NK-92 (cell line): ENCODE data around the gene RANBP10.

Source experiments
- DNase-seq: peaks from one replicate; lab custom pipeline; 2025; ENCODE audit not compliant: unreplicated experiment; lab: John Stamatoyannopoulos, UW

Gene RANBP10

GRCh38 chr16:67828651-67829050, 22.3 kb upstream of the RANBP10 start:
- no peak for DNase-seq

DNA sequence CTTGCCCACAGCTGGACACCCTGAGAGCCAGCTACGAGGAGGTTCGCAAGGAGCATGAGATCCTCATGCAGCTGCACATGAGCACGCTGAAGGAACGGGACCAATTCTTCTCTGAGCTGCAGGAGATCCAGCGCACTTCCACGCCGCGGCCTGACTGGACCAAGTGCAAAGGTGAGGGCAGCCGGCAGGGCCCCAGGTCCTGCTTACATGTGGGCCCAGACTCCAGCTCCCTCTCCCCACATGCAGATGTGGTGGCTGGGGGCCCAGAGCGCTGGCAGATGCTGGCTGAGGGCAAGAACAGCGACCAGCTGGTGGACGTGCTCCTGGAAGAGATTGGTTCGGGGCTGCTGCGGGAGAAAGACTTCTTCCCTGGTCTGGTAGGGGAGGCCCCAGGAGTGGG, 19.5 kb upstream of the RANBP10 start:
- no peak for DNase-seq

GRCh38 chr16:67825119-67825518, 18.8 kb upstream of the RANBP10 start:
- DNase-seq, result no peak

GRCh38 chr16:67822511-67822910, 16.2 kb upstream of the RANBP10 start:
- DNase-seq, result no peak

- no peak for DNase-seq
Observed at GRCh38 chr16:67820608-67821259, 14.4 kb upstream of the RANBP10 start.

- DNase-seq, result no peak
Observed at GRCh38 chr16:67814567-67814966, 8.2 kb upstream of the RANBP10 start.

GRCh38 chr16:67811899-67812298, 5.5 kb upstream of the RANBP10 start:
- no peak for DNase-seq

DNA sequence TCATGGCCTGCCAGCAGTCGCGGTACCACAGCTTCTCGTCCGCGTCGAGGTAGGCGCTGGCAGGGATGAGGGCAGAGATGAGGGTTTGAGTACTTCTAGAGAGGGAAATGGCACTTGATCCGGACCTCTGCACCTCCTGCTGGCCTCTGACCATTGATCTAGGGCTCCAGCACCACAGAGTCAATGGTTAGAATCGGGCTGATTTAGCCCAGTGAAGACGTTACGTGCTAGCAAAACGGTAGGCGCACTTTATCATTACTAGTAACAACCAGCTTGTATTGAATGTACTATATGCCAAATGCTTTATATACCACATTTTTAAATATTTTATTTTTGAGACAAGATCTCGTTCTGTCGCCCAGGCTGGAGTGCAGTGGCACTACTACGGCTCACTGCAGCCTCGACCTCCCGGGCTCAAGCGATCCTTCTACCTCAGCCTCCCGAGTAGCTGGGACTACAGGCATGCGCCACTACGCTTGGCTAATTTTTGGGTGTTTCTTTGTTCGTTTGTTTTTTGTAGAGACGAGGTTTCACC, 855 bp upstream of the RANBP10 start:
- no peak for DNase-seq

DNA sequence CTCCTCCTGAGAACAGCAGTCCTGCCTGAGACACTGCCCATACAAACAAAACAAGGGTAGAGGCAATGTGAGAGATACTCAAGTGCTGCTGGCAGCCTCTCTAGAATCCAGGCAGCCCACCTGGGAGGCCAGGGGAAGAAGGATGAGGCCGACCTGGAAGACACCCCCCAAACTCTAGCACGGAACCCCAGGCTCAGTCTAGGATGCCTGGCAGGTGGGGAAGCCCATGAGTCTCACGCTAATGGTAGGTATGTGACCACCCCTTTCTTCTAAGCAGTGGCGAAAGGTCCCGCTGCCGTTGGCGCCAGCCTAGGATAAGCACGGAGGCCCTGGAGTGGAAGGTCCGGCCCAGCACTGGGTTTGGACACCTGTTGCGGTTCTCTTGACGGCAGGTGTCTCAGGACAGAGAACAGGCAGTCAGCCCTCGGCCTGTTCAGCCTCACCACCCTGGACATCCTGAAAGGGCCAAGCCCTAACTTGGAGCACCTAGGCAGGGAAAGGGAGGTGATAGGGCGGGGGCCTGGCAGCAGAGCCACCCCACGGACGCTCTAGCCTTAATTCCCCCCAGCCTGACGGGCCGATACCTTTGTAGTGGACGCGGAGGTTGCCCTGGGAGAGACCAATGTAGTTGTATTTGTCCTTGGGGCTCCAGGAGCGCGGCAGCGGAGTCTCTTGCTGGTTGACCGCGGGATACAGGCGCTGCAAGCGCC, 487 bp downstream of the RANBP10 start:
- no peak for DNase-seq

- no peak for DNase-seq
Observed at GRCh38 chr16:67804853-67805542, 1.4 kb downstream of the RANBP10 start.

DNA sequence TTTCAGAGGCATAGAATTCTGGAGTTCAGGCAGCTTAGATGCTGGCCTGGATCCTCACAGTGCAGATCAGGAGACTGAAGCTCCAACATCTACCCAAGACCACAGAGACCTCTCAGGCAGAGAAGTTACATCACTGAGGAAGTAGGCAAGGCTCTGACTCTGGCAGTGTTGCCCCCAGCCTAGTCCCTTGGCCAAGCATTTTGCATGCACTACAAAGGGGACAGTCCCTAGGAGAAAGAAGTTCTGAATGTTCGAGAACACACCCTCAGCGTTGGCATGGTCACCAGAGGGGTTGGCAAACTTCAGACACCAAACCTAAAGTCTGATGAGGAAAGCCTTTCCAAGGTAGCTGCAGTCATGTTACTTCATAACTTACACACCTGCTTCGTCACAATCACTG, 2.5 kb downstream of the RANBP10 start:
- DNase-seq, result no peak

- no peak for DNase-seq
Observed at GRCh38 chr16:67801883-67802282, 4.5 kb downstream of the RANBP10 start.

DNA sequence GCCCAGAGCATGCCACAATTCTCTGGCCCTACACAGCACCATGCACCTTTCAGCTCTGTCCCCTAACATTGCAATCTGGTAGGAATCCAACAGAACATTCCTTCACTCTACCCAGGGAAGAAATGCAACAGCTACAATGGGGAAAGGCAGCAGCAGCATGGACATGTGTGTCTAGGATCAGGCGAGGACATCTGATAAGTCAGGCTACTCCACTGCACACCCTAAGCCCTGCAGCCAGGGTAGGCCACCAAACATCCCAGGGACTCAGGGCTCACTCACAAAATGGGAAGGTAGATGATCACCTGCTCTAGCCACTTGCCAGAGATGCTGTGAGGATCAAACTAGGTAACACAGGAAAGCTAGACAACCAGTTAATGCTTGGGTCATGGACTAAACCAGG, 5.1 kb downstream of the RANBP10 start:
- no peak for DNase-seq

DNA sequence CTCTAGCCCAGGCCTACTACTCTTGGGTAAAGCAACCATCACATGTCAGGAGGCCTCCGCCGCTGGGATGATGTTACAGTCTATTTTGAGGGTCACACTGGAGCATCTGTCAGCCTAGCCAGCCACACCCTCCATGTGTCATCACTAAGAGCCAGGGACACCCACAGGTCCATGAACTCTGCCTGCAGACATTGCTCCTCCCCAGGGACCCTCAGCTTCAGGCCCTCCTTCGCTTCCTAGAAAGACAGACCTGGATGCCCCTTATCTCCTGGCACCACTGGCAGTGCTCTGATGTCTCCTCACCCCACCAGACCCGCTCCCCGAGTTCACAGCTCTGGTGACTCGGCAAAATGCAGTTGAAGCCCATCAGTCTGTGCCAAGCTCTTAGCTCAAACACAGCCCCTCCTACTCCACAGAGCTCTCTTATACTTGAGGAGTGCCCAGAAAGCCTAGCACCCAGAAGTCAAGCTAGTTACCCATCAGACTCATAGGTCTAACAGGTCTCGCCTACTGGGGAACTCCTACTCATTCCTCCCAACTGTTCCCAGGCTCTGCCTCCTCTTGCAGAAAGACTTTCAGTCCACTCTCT, 5.9 kb downstream of the RANBP10 start:
- DNase-seq, result no peak

- DNase-seq, result no peak
Observed at GRCh38 chr16:67796099-67796718, 10.2 kb downstream of the RANBP10 start.

- no peak for DNase-seq
Observed at GRCh38 chr16:67790071-67790470, 16.3 kb downstream of the RANBP10 start.

DNA sequence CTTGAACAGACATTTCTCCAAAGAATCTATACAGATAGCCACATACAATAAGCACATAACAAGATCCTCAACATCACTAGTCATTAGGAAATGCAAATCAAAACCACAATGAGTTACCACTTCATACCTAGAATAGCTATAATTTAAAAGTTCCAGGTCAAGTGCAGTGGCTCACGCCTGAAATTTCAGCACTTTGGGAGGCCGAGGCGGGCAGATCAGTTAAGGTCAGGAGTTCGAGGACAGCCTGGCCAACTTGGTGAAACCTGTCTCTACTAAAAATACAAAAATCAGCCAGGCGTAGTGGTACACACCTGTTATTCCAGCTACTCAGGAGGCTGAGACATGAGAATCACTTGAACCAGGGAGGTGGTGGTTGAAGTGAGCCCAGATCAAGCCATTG, 19.9 kb downstream of the RANBP10 start:
- DNase-seq, result no peak

GRCh38 chr16:67783353-67783725, 23.0 kb downstream of the RANBP10 start:
- no peak for DNase-seq

GRCh38 chr16:67782567-67783352, 23.6 kb downstream of the RANBP10 start:
- no peak for DNase-seq

DNA sequence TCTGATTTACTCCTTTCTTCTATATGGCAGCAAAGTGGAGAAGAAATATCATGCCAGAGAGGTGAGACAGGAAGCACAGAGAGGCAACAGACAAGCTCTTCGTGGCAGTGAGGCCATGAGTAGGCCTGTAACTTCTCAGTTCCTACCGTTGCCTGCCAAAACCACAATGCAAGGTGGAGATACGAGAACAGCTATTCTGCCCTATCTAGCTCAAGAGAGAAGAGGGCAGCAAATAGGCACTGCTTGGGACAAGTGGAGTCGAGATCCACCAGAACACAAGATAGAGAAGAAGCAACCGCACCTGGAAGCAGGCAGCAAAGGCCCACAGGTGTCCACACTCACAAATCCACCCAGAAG, 24.8 kb downstream of the RANBP10 start:
- DNase-seq, result no peak
